Heart left ventricle (tissue), 16 donors: ENCODE results near the gene SPAG9. TPM values are rescaled to one million over a fixed set of nuclear protein-coding genes. Genes with fewer than 3 reads are reported as not detected.

ENCODE experiments used
- ATAC-seq, 4 donors: fragments of 200-7000 bp; cut with Tn5 transposase; one replicate each; pipeline ENCODE4 v1.9.1; 2020 to 2022; ENCODE audit warnings: moderate library complexity in 4 of 4, mild to moderate bottlenecking in 3 of 4, moderate number of reproducible peaks in 1 of 4
- DNase-seq, 5 donors: peaks; one replicate each; pipeline ENCODE4 v3.0.0-alpha.2; 2020
- H3K27ac ChIP-seq, 12 donors: fragments of 200-600 bp; sonication (generic) in 4 of 12; one replicate each; pipeline versions ENCODE4 v1.5.0 to v1.8.0; 2016 to 2022; ENCODE audit warnings: mild to moderate bottlenecking in 2 of 12
- H3K27me3 ChIP-seq, 9 donors: fragments of 200-600 bp; sonication (generic) in 2 of 9; one replicate each; pipeline versions ENCODE4 v1.5.1 to v1.8.0; 2016 to 2022; ENCODE audit warnings: mild to moderate bottlenecking in 3 of 9
- H3K36me3 ChIP-seq, 9 donors: fragments of 200-600 bp; sonication (generic) in 2 of 9; one replicate each; pipeline versions ENCODE4 v1.5.0 to v1.8.0; 2018 to 2022; ENCODE audit warnings: mild to moderate bottlenecking in 2 of 9
- H3K4me1 ChIP-seq, 12 donors: fragments of 200-600 bp; sonication (generic) in 4 of 12; one replicate each; pipeline versions ENCODE4 v1.5.0 to v1.8.0; 2016 to 2022; ENCODE audit warnings: mild to moderate bottlenecking in 3 of 12
- H3K4me3 ChIP-seq, 12 donors: fragments of 200-600 bp; sonication (generic) in 4 of 12; one replicate each; pipeline versions ENCODE4 v1.5.0 to v1.8.0; 2017 to 2022; ENCODE audit warnings: mild to moderate bottlenecking in 9 of 12, moderate library complexity in 4 of 12
- H3K9me3 ChIP-seq, 12 donors: fragments of 200-600 bp; sonication (generic) in 4 of 12; one replicate each; pipeline versions ENCODE4 v1.5.0 to v1.8.0; 2016 to 2022; ENCODE audit warnings: mild to moderate bottlenecking in 1 of 12
- CTCF ChIP-seq, 12 donors: fragments of 200-600 bp; sonication (generic) in 4 of 12; IDR thresholded peaks; one replicate each; pipeline versions ENCODE4 v1.5.0 to v1.8.0; 2018 to 2022; ENCODE audit warnings: antibody characterized with exemption in 12 of 12, mild to moderate bottlenecking in 5 of 12
- POLR2A ChIP-seq, 2 donors: fragments of 450-650 bp; IDR thresholded peaks; one replicate each; pipeline ENCODE4 v1.6.1; 2017; ENCODE audit warnings: antibody characterized with exemption in 2 of 2, mild to moderate bottlenecking in 2 of 2, moderate library complexity in 2 of 2
- WGBS, 4 donors: extraction: QIAGEN DNeasy Blood & Tissue Kit in 2 of 4; methylation state at CpG; one replicate each; pipeline versions ENCODE4 v1.1.5 to v1.1.7; 2013 to 2018; 5-methylcytosine and 5-hydroxymethylcytosine counted together
- intact Hi-C, 10 donors: fragments of 100-400 bp; cut with DNase I; formaldehyde crosslinking; loops; one replicate each; pipeline versions ENCODE4 v1.11.1 to v1.14.2; 2022
- polyA plus RNA-seq, 2 donors: library from polyadenylated mRNA; stranded (reverse); fragments of 200-250 nt; gene quantifications; one replicate each; pipeline ENCODE4 v1.2.3, GENCODE V29; 2013
- total RNA-seq, 9 donors: library from RNA; depleted of rRNA in 2 of 9; stranded (reverse); fragments of >200 nt in 2 of 9; fragmentation: NEBNext Ultra II Directional in 3 of 9; extraction: Animal tissue kit (Norgen Biotek cat#: 25700) in 3 of 9; gene quantifications; one replicate each; pipeline versions ENCODE4 v1.1.0 to v1.2.4, GENCODE V29; 2016 to 2023
- donor health status: ischemic (EF 13 %, LVEDD 7.1; RV severe dilation, severe dysfunction).
- donor health status: healthy with polysubstance abuse.
- donor health status: DM: no; HTN: yes; CAD: no.
- donor health status: DM: no; HTN: no; CAD: no.
- donor health status: ischemic (EF 25% LVEDD 6.9; RV normal size, moderate dysfunction).
- donor health status: ischemic (EF 25% LVEDD 5.7; RV mildly dilated, moderate dysfunction).
- donor health status: healthy.
- donor health status: DM: yes; HTN: yes; CAD: no.
- donor health status: ischemic (EF 35%, LVEDD 5.7; RV mildly dilated, moderate dysfunction).
- donor health status: nonischemic (EF 11% LVEDD 7.7; RV severe dilation, severe dysfunction).
- donor health status: DM: yes; HTN: yes; CAD: no.
- donor health status: PGD.
- donor health status: ischemic (EF 29% LVEDD 5.4; RV normal size, mild dysfunction).
- donor health status: nonischemic (EF 23%, LVEDD 6.1; RV moderate dilation, normal function).

The SPAG9 gene
- total and polyA plus RNA-seq, 11 donors: 15.9 to 65.4 (median 52.9) TPM

- TF ChIP-seq POLR2A (IDR thresholded peaks at IDR 0.05) (no peak), CTCF (IDR thresholded peaks at IDR 0.05) (no peak)
- 32 to 83% (median 49%) methylated on average over 2 to 5 of the region's 5 CpGs for WGBS, 4 donors
- Histone ChIP-seq H3K4me3 (no peak overlapping the region), H3K27ac (no peak overlapping the region), H3K36me3 (no peaks in the 10 kb centered on the region), H3K27me3 (no peaks in the 10 kb centered on the region), H3K9me3 (no peaks in the 10 kb centered on the region), H3K4me1 (peaks cover 0 to 85% (median 59%) of the 10 kb centered on the region in 12 donors)
- ATAC-seq (no peak), DNase-seq (peak in 2 of 5 donors; percentile 65 to 72)
- intact Hi-C loops: loop anchor here in 5 of 10 donors (5.0 to 10.0 kb wide), 4 partner anchors 85 to 407 kb away; partner anchors contain the start of genes SPATA20 (in 3 of the 5) and TOB1 (in 1 of the 5)
Observed at GRCh38 chr17:50952013-50952412, 168.7 kb downstream of the SPAG9 start.

GRCh38 chr17:50949989-50950877 is 170.4 kb downstream of the SPAG9 start:
- Histone ChIP-seq H3K4me3 (peak overlapping the region in 3 of 12 donors; percentile 0 to 16 (median 2)), H3K4me1 (peaks cover 0 to 67% (median 46%) of the 10 kb centered on the region in 12 donors), H3K9me3 (no peaks in the 10 kb centered on the region), H3K36me3 (no peaks in the 10 kb centered on the region), H3K27ac (peak overlapping the region; percentile 71 to 91 (median 82)), H3K27me3 (no peaks in the 10 kb centered on the region)
- ATAC-seq (peak; percentile 78 to 88 (median 86)), DNase-seq (peak; percentile 77 to 90 (median 86))
- TF ChIP-seq CTCF (IDR thresholded peaks at IDR 0.05) (peak; percentile 62 to 87 (median 81)), POLR2A (IDR thresholded peaks at IDR 0.05) (no peak)
- 7 to 16% (median 13%) methylated on average over 17 to 26 of the region's 26 CpGs for WGBS, 4 donors
- intact Hi-C loops: loop anchor here (1.0 to 10.0 kb wide), 10 partner anchors 83 to 408 kb away; partner anchors contain the start of genes SPATA20 (in 3 of the 10) and TOB1 (in 2 of the 10)

GRCh38 chr17:50949128-50949988 is 171.3 kb downstream of the SPAG9 start:
- intact Hi-C loops: loop anchor here in 2 of 10 donors (5.0 kb wide), 2 partner anchors 82 to 407 kb away; partner anchors contain the start of gene TOB1 (in 1 of the 2)
- H3K4me1 ChIP-seq: peaks cover 0 to 66% (median 44%) of the 10 kb centered on the region in 12 donors

More at GRCh38 chr17:50949128-50949988, 171.3 kb downstream of the SPAG9 start:
- no peak for TF ChIP-seq POLR2A (IDR thresholded peaks at IDR 0.05)
- no peak for TF ChIP-seq CTCF (IDR thresholded peaks at IDR 0.05)
- peak overlapping the region; percentile 71 to 91 (median 82) for H3K27ac ChIP-seq
- no peaks in the 10 kb centered on the region for H3K9me3 ChIP-seq
- DNase-seq (peak in 1 of 5 donors; percentile 66), ATAC-seq (peak; percentile 1 to 11 (median 2))
- no peaks in the 10 kb centered on the region for H3K27me3 ChIP-seq
- WGBS, 4 donors: 67 to 81% (median 75%) methylated on average over 17 to 21 of the region's 21 CpGs
- H3K4me3 ChIP-seq: no peak overlapping the region
- no peaks in the 10 kb centered on the region for H3K36me3 ChIP-seq
